HCT116 (cell line): ENCODE measurements around the gene FKBP1A.

Experiments used
- CTCF ChIP-seq, 3 experiments: fragments of 200-600 bp in 1 of 3; sonication (generic) in 1 of 3; IDR thresholded peaks in 2 of 3; conservative IDR thresholded peaks in 1 of 3; 2 replicates each; pipeline ENCODE4 v1.5.1; 2012 to 2017; ENCODE audit warnings: low read depth in 2 of 3, low read length in 2 of 3, antibody characterized with exemption in 1 of 3, borderline replicate concordance in 1 of 3, control low read depth in 1 of 3, mild to moderate bottlenecking in 1 of 3, mixed read lengths in 1 of 3, mixed run types in 1 of 3, moderate library complexity in 1 of 3; ENCODE audit not compliant: insufficient read depth in 1 of 3
- EGR1 ChIP-seq: IDR thresholded peaks from 2 replicates; pipeline ENCODE4 v1.6.1; 2012; ENCODE audit warnings: low read depth
- EZH2 ChIP-seq: fragments of 200-600 bp; sonication (generic); IDR thresholded peaks from 2 replicates; pipeline ENCODE4 v1.6.1; 2017; ENCODE audit warnings: antibody characterized with exemption, mixed run types
- EZH2phosphoT487 ChIP-seq: fragments of 200-600 bp; IDR thresholded peaks from 2 replicates; pipeline ENCODE4 v1.6.1; 2018; ENCODE audit warnings: antibody characterized with exemption, borderline replicate concordance
- JUND ChIP-seq: IDR thresholded peaks from 2 replicates; pipeline ENCODE4 v1.6.1; 2012
- MAX ChIP-seq: IDR thresholded peaks from 2 replicates; pipeline ENCODE4 v1.6.1; 2012
- POLR2A ChIP-seq: IDR thresholded peaks from 2 replicates; pipeline ENCODE4 v1.7.0; 2011; ENCODE audit warnings: borderline replicate concordance; ENCODE audit not compliant: insufficient read depth, insufficient read length; ENCODE audit errors: extremely low read depth
- POLR2AphosphoS5 ChIP-seq: IDR thresholded peaks from 2 replicates; pipeline ENCODE4 v1.6.1; 2011; ENCODE audit warnings: mild to moderate bottlenecking, low read depth, low read length, moderate library complexity
- RAD21 ChIP-seq: IDR thresholded peaks from 2 replicates; pipeline ENCODE4 v1.6.1; 2012; ENCODE audit warnings: low read depth, mild to moderate bottlenecking
- REST ChIP-seq: IDR thresholded peaks from 2 replicates; pipeline ENCODE4 v1.6.1; 2012; ENCODE audit warnings: low read depth
- SIN3A ChIP-seq: IDR thresholded peaks from 2 replicates; pipeline ENCODE4 v1.6.1; 2012; ENCODE audit warnings: low read depth
- SRF ChIP-seq: IDR thresholded peaks from 2 replicates; pipeline ENCODE4 v1.6.1; 2012; ENCODE audit warnings: low read depth

- TF ChIP-seq REST (no peak), EZH2 (no peak), JUND (no peak), CTCF (IDR thresholded peaks at IDR 0.05 in 2 of 3, conservative IDR thresholded peaks at IDR 0.05 in 1 of 3; ENCODE audit: borderline replicate concordance in 1 of 3, insufficient read depth in 1 of 3, low read depth in 2 of 3, low read length in 2 of 3) (no peak), SRF (no peak), POLR2A (no peak), POLR2AphosphoS5 (no peak), EZH2phosphoT487 (no peak), SIN3A (no peak), EGR1 (no peak), MAX (no peak), RAD21 (no peak)
These were observed 15.4 kb downstream of the FKBP1A start for GRCh38 chr20:1377341-1377871.
